Motor neuron (in vitro differentiated cells): ENCODE data around the gene UBR3. TPM values are rescaled to one million over a fixed set of nuclear protein-coding genes. Genes with fewer than 3 reads are reported as not detected.
"Not testable (repeated sequence)": the region's sequence is repeated elsewhere in the genome, so short reads cannot be mapped to it uniquely, and the experiment has no call there.

ENCODE experiments used
- ATAC-seq, 8 experiments: fragments of 200-7000 bp; cut with Tn5 transposase; replicated peaks in 6 of 8; 2 replicates each; pipeline ENCODE4 v1.8.0; 2021; ENCODE audit warnings: mild to moderate bottlenecking in 8 of 8, moderate library complexity in 8 of 8
- H3K27ac ChIP-seq, 2 donors: fragments of 250-450 bp; sonication (Bioruptor Pico); 2 replicates each; pipeline ENCODE4 v1.9.0; 2021; ENCODE audit warnings: antibody characterized with exemption in 2 of 2, mild to moderate bottlenecking in 2 of 2, moderate library complexity in 1 of 2
- H3K4me1 ChIP-seq, 2 donors: fragments of 250-450 bp; sonication (Bioruptor Pico); replicated peaks in 1 of 2; 2 replicates each; pipeline ENCODE4 v1.6.1; 2021; ENCODE audit warnings: antibody characterized with exemption in 2 of 2, mild to moderate bottlenecking in 2 of 2, moderate library complexity in 1 of 2
- H3K4me3 ChIP-seq, 5 donors: fragments of 250-450 bp; sonication (Bioruptor Pico); 2 replicates each; pipeline ENCODE4 v1.9.0; 2021; ENCODE audit warnings: antibody characterized with exemption in 5 of 5, mild to moderate bottlenecking in 5 of 5, moderate library complexity in 4 of 5
- WGBS, 10 experiments: fragments of 450-650 bp; shearing (Covaris generic); methylation state at CpG; one replicate each; pipeline ENCODE4 v1.0.0; 2022; 5-methylcytosine and 5-hydroxymethylcytosine counted together
- in situ Hi-C, 9 experiments: fragments of 400-800 bp; cut with MboI; loops; one replicate each; pipeline ENCODE4 v1.15.0; 2021; ENCODE audit warnings: low sequenced_read_pairs in 9 of 9, low pct_unique_long_range_greater_than_20kb in 2 of 9; ENCODE audit not compliant: unreplicated experiment in 9 of 9
- total RNA-seq, 8 experiments: library from RNA; unstranded; fragments of 300-600 nt; gene quantifications; 2 replicates each; pipeline versions ENCODE4 v1.2.3 to v1.2.4, GENCODE V29; 2022

The UBR3 gene
- total RNA-seq, 8 experiments from 2014 or later, result 24.7 to 61.0 (median 33.2) TPM

- 58 to 100% (median 80%) methylated on average over 1 to 10 of the region's 10 CpGs; no CpG with 5 or more reads in 1 of the 10 experiments for WGBS, 10 experiments
- H3K4me1 ChIP-seq, result peaks cover 4 to 8% of the 10 kb centered on the region in 2 donors
- no peak overlapping the region for H3K4me3 ChIP-seq
- H3K27ac ChIP-seq, result no peak overlapping the region
- no peak for ATAC-seq
- in situ Hi-C loops, result no loop called here
These were observed 288.4 kb downstream of the UBR3 start for GRCh38 chr2:170115501-170116229.

DNA sequence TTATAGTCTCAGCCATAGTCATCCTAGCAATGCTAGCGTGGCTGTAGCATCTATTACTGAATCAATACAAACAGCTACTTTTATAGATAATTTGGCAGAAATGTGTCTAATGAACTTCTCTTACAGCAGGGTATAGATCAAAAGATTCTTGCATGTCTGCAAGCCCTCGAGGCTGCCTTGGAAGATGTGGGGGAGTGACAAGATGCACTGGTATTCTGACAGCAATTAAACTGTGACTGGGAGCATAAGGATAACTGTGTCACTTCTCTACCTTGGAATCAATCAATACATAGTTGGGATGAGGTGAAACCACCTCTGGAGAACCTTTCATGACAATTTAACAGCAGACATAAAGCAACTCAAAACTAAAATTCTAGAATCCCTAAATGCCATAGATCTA is 291.4 kb downstream of the UBR3 start:
- no peak for ATAC-seq
- Histone ChIP-seq H3K4me3 (no peak overlapping the region), H3K27ac (no peak overlapping the region), H3K4me1 (no peaks in the 10 kb centered on the region)
- in situ Hi-C loops, result no loop called here
- 20 to 75% (median 60%) methylated on average over 1 to 2 of the region's 2 CpGs; no CpG with 5 or more reads in 5 of the 10 experiments for WGBS, 10 experiments

DNA sequence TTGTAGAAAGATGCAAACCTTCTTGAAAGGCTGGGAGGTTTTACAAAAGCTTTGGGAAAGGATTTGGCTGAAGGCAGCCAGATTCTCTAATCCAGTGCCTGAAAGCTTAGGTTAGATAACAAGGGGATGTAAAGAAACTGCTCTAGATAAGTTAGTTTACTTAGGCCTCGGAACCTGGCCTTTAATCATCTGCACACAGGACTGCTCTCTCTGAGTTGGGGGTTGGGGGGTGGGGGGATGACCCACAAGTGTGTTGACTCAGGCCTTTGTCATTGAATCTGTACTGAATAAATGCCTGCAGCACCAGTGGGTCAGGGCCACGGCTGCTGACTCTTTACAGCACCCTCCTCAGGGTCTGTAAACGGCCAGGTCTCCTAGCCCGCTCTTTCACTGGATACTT is 292.1 kb downstream of the UBR3 start:
- H3K4me1 ChIP-seq, ATAC-seq, H3K4me3 ChIP-seq, in situ Hi-C loops, H3K27ac ChIP-seq: not testable (repeated sequence)
- WGBS, 10 experiments, result 71 to 100% (median 80%) methylated on average over 1 to 4 of the region's 4 CpGs; no CpG with 5 or more reads in 3 of the 10 experiments

GRCh38 chr2:170121689-170122088 is 294.4 kb downstream of the UBR3 start:
- in situ Hi-C loops, result no loop called here
- Histone ChIP-seq H3K4me1 (no peaks in the 10 kb centered on the region), H3K4me3 (no peak overlapping the region), H3K27ac (no peak overlapping the region)
- WGBS, 10 experiments, result 80 to 100% methylated on average over 1 of the region's 1 CpG; no CpG with 5 or more reads in 8 of the 10 experiments
- no peak for ATAC-seq

GRCh38 chr2:170122883-170123547 is 295.8 kb downstream of the UBR3 start:
- Histone ChIP-seq H3K27ac (no peak overlapping the region), H3K4me1 (no peaks in the 10 kb centered on the region), H3K4me3 (no peak overlapping the region)
- in situ Hi-C loops, result no loop called here
- ATAC-seq, result no peak

- Histone ChIP-seq H3K4me1 (no peaks in the 10 kb centered on the region), H3K27ac (no peak overlapping the region), H3K4me3 (no peak overlapping the region)
- in situ Hi-C loops, result no loop called here
- 75 to 100% (median 87%) methylated on average over 1 to 2 of the region's 2 CpGs; no CpG with 5 or more reads in 6 of the 10 experiments for WGBS, 10 experiments
- no peak for ATAC-seq
These were observed 296.3 kb downstream of the UBR3 start for GRCh38 chr2:170123593-170123992.

DNA sequence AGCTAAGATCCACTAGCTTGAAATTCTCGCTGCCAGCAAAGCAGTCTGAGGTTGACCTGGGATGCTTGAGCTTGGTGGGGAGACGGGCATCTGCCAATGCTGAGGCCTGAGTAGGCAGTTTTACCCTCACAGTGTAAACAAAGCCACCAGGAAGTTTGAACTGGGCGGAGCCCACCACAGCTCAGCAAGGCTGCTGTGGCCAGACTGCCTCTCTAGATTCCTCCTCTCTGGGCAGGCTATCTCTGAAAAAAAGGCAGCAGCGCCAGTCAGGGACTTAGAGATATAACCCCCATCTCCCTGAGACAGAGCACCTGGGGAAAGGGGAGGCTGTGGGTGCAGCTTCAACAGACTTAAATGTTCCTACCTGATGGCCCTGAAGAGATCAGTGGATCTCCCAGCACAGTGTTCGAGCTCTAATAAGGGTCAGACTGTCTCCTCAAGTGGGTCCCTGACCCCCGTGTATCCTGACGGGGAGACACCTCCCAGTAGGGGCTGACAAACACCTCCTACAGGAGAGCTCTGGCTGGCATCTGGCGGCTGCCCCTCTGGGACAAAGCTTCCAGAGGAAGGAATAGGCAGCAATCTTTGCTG is 299.0 kb downstream of the UBR3 start:
- 42 to 100% (median 100%) methylated on average over 1 to 3 of the region's 8 CpGs; no CpG with 5 or more reads in 5 of the 10 experiments for WGBS, 10 experiments
- in situ Hi-C loops, result not testable (repeated sequence)

More for the DNA sequence above, 299.0 kb downstream of the UBR3 start:
- not testable (repeated sequence) for ATAC-seq, H3K27ac ChIP-seq, H3K4me3 ChIP-seq, H3K4me1 ChIP-seq

Other genes with a start within 250 kb of the UBR3 start
- 10 to 100 TPM; 42.9 to 59.6 (median 52.2) TPM for gene PPIG, start 243.1 kb upstream of the UBR3 start, total RNA-seq
- gene CFAP210, start 133.0 kb upstream of the UBR3 start, total RNA-seq, result 10 to 100 TPM in 1 of 8 experiments, 1 to 10 TPM in 4, under 1 TPM in 2, not detected in 1; 0.10 to 14.7 (median 1.8) TPM
- 1 to 10 TPM; 3.6 to 8.6 (median 4.5) TPM for gene PHOSPHO2, start 133.0 kb upstream of the UBR3 start, total RNA-seq
- gene KLHL23, start 93.6 kb upstream of the UBR3 start, total RNA-seq, result 10 to 100 TPM in 7 of 8 experiments, under 1 TPM in 1; 0.20 to 45.2 (median 25.2) TPM
- gene SSB, start 28.6 kb upstream of the UBR3 start, total RNA-seq, result 100 to 1,000 TPM; 107 to 174 (median 157) TPM
- 10 to 100 TPM; 41.0 to 80.8 (median 53.9) TPM for gene METTL5, start 2.5 kb upstream of the UBR3 start, total RNA-seq